Trophoblast cell (in vitro differentiated cells and primary cell): ENCODE results near the gene PDLIM5.

Experiments
- DNase-seq, 2 donors: peaks; one replicate each; pipeline ENCODE4 v3.0.0-alpha.2; 2016
- H2AFZ ChIP-seq: 2 replicates; pipeline ENCODE4 v1.6.1; 2013; ENCODE audit warnings: low read length, moderate library complexity, mild to moderate bottlenecking; ENCODE audit not compliant: insufficient read depth, poor library complexity
- H2AK5ac ChIP-seq: 2 replicates; pipeline ENCODE4 v1.6.1; 2013; ENCODE audit warnings: mild to moderate bottlenecking, low read length
- H2BK120ac ChIP-seq: 2 replicates; pipeline ENCODE4 v1.6.1; 2013; ENCODE audit warnings: low read length, mild to moderate bottlenecking, moderate library complexity; ENCODE audit not compliant: insufficient read depth, poor library complexity
- H2BK12ac ChIP-seq: 2 replicates; pipeline ENCODE4 v1.6.1; 2013; ENCODE audit warnings: mild to moderate bottlenecking, low read length, moderate library complexity
- H2BK5ac ChIP-seq: 2 replicates; pipeline ENCODE4 v1.6.1; 2013; ENCODE audit warnings: low read length, low read depth, moderate library complexity, mild to moderate bottlenecking; ENCODE audit not compliant: poor library complexity
- H3K14ac ChIP-seq: 2 replicates; pipeline ENCODE4 v1.6.1; 2013; ENCODE audit warnings: mild to moderate bottlenecking, low read length
- H3K18ac ChIP-seq: 2 replicates; pipeline ENCODE4 v1.6.1; 2013; ENCODE audit warnings: mild to moderate bottlenecking, low read length
- H3K23ac ChIP-seq: 2 replicates; pipeline ENCODE4 v1.6.1; 2013; ENCODE audit warnings: low read length
- H3K27ac ChIP-seq: 2 replicates; pipeline ENCODE4 v1.5.1; 2013; ENCODE audit warnings: low read depth, mild to moderate bottlenecking, inconsistent platforms, low read length, moderate library complexity
- H3K27me3 ChIP-seq: 2 replicates; pipeline ENCODE4 v1.6.1; 2013; ENCODE audit warnings: inconsistent platforms, mild to moderate bottlenecking, low read length, moderate library complexity; ENCODE audit not compliant: insufficient read depth
- H3K36me3 ChIP-seq, 2 experiments: 1 replicate in 1 of 2; 2 replicates in 1 of 2; pipeline ENCODE4 v1.6.1; 2013; ENCODE audit warnings: low read length in 2 of 2, mild to moderate bottlenecking in 2 of 2, moderate library complexity in 1 of 2; ENCODE audit not compliant: insufficient read depth in 2 of 2, control insufficient read depth in 1 of 2
- H3K4ac ChIP-seq: 2 replicates; pipeline ENCODE4 v1.6.1; 2013; ENCODE audit warnings: low read depth, mild to moderate bottlenecking, low read length, moderate library complexity
- H3K4me1 ChIP-seq, 2 experiments: 1 replicate in 1 of 2; 2 replicates in 1 of 2; pipeline ENCODE4 v1.6.1; 2013; ENCODE audit warnings: low read length in 2 of 2, mild to moderate bottlenecking in 2 of 2, moderate library complexity in 1 of 2; ENCODE audit not compliant: insufficient read depth in 2 of 2, control insufficient read depth in 1 of 2
- H3K4me2 ChIP-seq: 2 replicates; pipeline ENCODE4 v1.6.1; 2013; ENCODE audit warnings: inconsistent platforms, mild to moderate bottlenecking, low read length, moderate library complexity
- H3K4me3 ChIP-seq: 2 replicates; pipeline ENCODE4 v1.5.1; 2013; ENCODE audit warnings: mild to moderate bottlenecking, low read depth, low read length, inconsistent platforms
- H3K79me1 ChIP-seq: one replicate; pipeline ENCODE4 v1.6.1; 2013; ENCODE audit warnings: low read length
- H3K79me2 ChIP-seq: 2 replicates; pipeline ENCODE4 v1.6.1; 2013; ENCODE audit warnings: low read length, mild to moderate bottlenecking; ENCODE audit not compliant: control insufficient read depth, insufficient read depth, poor library complexity
- H3K9ac ChIP-seq: 2 replicates; pipeline ENCODE4 v1.6.1; 2013; ENCODE audit warnings: mild to moderate bottlenecking, low read length
- H3K9me3 ChIP-seq: 2 replicates; pipeline ENCODE4 v1.6.1; 2013; ENCODE audit warnings: low read depth, mild to moderate bottlenecking, control low read depth, inconsistent platforms, low read length; ENCODE audit not compliant: insufficient read depth
- H4K12ac ChIP-seq: 2 replicates; pipeline ENCODE4 v1.6.1; 2013; ENCODE audit warnings: low read depth, mild to moderate bottlenecking, low read length, moderate library complexity
- H4K8ac ChIP-seq: 2 replicates; pipeline ENCODE4 v1.6.1; 2013; ENCODE audit warnings: low read depth, mild to moderate bottlenecking, low read length, moderate library complexity
- H4K91ac ChIP-seq: one replicate; pipeline ENCODE4 v1.6.1; 2013; ENCODE audit warnings: low read depth, mild to moderate bottlenecking, low read length, moderate library complexity
- WGBS: extraction: QIAGEN DNeasy Blood & Tissue Kit; methylation state at CpG from one replicate; pipeline ENCODE4 v1.1.7; 2013; ENCODE audit warnings: missing lambda C conversion rate; ENCODE audit not compliant: insufficient read length, insufficient coverage; ENCODE audit errors: extremely low coverage; 5-methylcytosine and 5-hydroxymethylcytosine counted together

PDLIM5 gene

DNA sequence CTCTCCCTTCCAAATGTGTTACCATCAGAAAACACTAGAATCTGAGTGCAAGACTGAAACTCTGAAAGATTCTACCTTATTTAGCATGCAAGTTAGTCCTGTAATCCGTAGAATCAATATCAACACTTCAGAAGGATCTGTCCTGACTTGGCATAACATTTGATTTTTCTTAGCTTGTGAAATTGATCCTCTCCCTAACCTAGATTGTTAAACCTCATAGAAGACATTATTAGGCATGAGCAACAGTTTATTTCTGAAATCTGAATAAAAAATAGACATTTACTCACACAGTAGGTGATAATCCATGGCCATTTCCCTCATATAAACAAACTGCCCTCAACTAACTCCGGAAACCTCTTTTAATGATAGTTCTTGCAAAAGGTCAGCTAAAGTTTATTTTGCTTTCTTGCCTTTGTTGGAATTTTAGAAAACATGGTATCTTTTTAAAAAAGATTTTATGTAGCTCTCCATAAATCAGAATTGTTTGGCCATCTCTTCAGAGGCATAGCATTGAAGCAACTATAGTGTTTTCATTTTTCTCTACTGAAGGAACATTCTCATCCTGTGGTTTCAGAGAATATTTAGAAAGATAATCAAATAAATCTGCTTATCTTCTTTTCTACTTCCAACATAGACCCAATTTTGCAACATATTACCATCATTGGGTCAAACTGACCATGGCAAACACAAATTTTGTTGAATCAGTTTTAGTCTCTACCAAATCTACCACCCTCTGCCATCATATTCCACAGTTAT, 38.5 kb upstream of the PDLIM5 start:
- H3K27ac ChIP-seq = no peak overlapping the region
- no CpG with 5 or more reads among the region's 2 CpGs for WGBS

DNA sequence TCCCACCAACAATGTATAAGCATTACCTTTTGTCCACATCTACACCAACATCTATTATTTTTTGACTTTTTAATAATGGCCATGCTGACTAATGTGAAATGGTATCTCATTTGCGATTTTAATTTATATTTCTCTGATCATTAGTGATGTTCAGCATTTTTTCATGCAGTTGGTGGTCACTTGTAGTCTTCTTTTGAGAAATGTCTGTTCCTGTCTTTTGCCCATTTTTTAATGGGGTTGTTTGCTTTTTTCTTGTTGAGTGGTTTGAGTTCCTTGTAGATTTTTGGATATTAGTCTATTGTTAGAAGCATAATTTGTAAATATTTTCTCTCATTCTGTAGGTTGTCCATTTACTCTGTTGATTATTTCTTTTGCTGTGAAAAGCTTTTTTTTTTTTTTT, 36.8 kb upstream of the PDLIM5 start:
- no peak overlapping the region for H3K9ac ChIP-seq
- H3K4me1 ChIP-seq = no peaks in the 10 kb centered on the region
- H3K23ac ChIP-seq = no peak overlapping the region
- H2AFZ ChIP-seq = no peak overlapping the region
- H3K18ac ChIP-seq = no peak overlapping the region
- no peak overlapping the region for H3K27ac ChIP-seq
- no peaks in the 10 kb centered on the region for H3K27me3 ChIP-seq
- H4K91ac ChIP-seq = no peak overlapping the region
- no peaks in the 10 kb centered on the region for H3K9me3 ChIP-seq
- H3K4me3 ChIP-seq = no peak overlapping the region
- no peak overlapping the region for H3K4me2 ChIP-seq
- no peak overlapping the region for H2BK120ac ChIP-seq
- no peak overlapping the region for H4K12ac ChIP-seq
- no peak overlapping the region for H3K4ac ChIP-seq
- WGBS = no CpG with 5 or more reads among the region's 1 CpG
- no peak overlapping the region for H3K14ac ChIP-seq
- no peak for DNase-seq
- H3K79me1 ChIP-seq = no peaks in the 10 kb centered on the region
- no peak overlapping the region for H2AK5ac ChIP-seq
- no peak overlapping the region for H4K8ac ChIP-seq
- H2BK12ac ChIP-seq = no peak overlapping the region
- no peaks in the 10 kb centered on the region for H3K79me2 ChIP-seq
- no peak overlapping the region for H2BK5ac ChIP-seq
- no peaks in the 10 kb centered on the region for H3K36me3 ChIP-seq

More for the DNA sequence above, 38.5 kb upstream of the PDLIM5 start:
- no peak for DNase-seq
- no peak overlapping the region for H2AK5ac ChIP-seq
- H3K27me3 ChIP-seq = no peaks in the 10 kb centered on the region
- no peak overlapping the region for H3K14ac ChIP-seq
- no peak overlapping the region for H2BK5ac ChIP-seq
- no peak overlapping the region for H4K8ac ChIP-seq
- H3K18ac ChIP-seq = no peak overlapping the region
- no peak overlapping the region for H2BK12ac ChIP-seq
- no peaks in the 10 kb centered on the region for H3K79me1 ChIP-seq
- H3K9me3 ChIP-seq = no peaks in the 10 kb centered on the region
- no peak overlapping the region for H2AFZ ChIP-seq
- H4K91ac ChIP-seq = no peak overlapping the region
- H3K79me2 ChIP-seq = no peaks in the 10 kb centered on the region
- H4K12ac ChIP-seq = no peak overlapping the region
- H3K36me3 ChIP-seq = no peaks in the 10 kb centered on the region
- peaks cover 0 to 2% of the 10 kb centered on the region in 2 experiments for H3K4me1 ChIP-seq
- H3K4ac ChIP-seq = no peak overlapping the region
- H3K4me2 ChIP-seq = no peak overlapping the region
- no peak overlapping the region for H3K9ac ChIP-seq
- no peak overlapping the region for H3K4me3 ChIP-seq
- H2BK120ac ChIP-seq = no peak overlapping the region
- H3K23ac ChIP-seq = no peak overlapping the region

DNA sequence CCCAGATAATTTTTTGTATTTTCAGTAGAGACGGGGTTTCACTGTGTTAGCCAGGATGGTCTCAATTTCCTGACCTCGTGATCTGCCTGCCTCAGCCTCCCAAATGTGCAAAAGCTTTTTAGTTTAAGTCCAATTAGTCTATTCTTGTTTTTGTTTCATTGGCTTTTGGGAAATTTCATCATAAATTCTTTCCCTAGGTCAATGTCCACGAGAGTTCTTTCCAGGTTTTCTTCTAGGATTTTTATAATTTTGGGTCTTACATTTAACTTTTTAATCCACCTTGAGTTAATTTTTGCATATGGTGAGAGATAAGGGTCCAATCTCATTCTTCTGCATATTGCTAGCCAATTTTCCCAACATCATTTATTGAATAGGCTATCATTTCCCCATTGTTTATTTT, 36.3 kb upstream of the PDLIM5 start:
- no peak overlapping the region for H2BK120ac ChIP-seq
- H3K79me1 ChIP-seq = no peaks in the 10 kb centered on the region
- no peak overlapping the region for H3K14ac ChIP-seq
- H2AFZ ChIP-seq = no peak overlapping the region
- H3K4ac ChIP-seq = no peak overlapping the region
- no peak overlapping the region for H4K12ac ChIP-seq
- H3K27me3 ChIP-seq = no peaks in the 10 kb centered on the region
- H4K8ac ChIP-seq = no peak overlapping the region
- no peak overlapping the region for H3K4me3 ChIP-seq
- H3K23ac ChIP-seq = no peak overlapping the region
- H3K27ac ChIP-seq = no peak overlapping the region
- no peak overlapping the region for H2AK5ac ChIP-seq
- no peak overlapping the region for H3K18ac ChIP-seq
- H4K91ac ChIP-seq = no peak overlapping the region
- H3K36me3 ChIP-seq = no peaks in the 10 kb centered on the region
- WGBS = no CpG with 5 or more reads among the region's 3 CpGs
- DNase-seq = no peak
- H3K4me2 ChIP-seq = no peak overlapping the region
- H3K4me1 ChIP-seq = no peaks in the 10 kb centered on the region
- no peak overlapping the region for H3K9ac ChIP-seq
- H2BK12ac ChIP-seq = no peak overlapping the region
- H3K9me3 ChIP-seq = no peaks in the 10 kb centered on the region
- H2BK5ac ChIP-seq = no peak overlapping the region
- no peaks in the 10 kb centered on the region for H3K79me2 ChIP-seq

DNA sequence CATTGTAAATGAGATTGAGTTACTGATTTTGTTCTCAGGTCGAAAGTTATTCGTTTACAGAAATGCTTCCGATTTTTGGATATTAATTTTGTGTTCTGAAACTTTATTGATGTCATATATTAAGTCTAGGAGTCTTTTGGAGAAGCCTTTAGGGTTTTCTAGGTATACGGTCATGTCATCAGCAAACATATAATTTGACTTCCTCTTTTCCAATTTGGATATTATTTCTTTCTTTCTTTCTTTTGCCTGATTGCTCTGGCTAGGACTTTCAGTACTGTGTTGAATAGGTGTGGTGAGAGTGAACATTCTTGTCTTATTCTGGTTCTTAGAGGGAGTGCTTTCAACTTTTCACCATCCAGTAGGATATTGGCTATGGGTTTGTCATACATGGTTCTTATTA, 35.4 kb upstream of the PDLIM5 start:
- no peaks in the 10 kb centered on the region for H3K4me1 ChIP-seq
- H2AFZ ChIP-seq = no peak overlapping the region
- H2BK5ac ChIP-seq = no peak overlapping the region
- no peak overlapping the region for H4K12ac ChIP-seq
- no peaks in the 10 kb centered on the region for H3K79me2 ChIP-seq
- no peak for DNase-seq
- no peak overlapping the region for H3K4me3 ChIP-seq
- no peak overlapping the region for H2BK12ac ChIP-seq
- H3K18ac ChIP-seq = no peak overlapping the region
- H3K9ac ChIP-seq = no peak overlapping the region
- H2BK120ac ChIP-seq = no peak overlapping the region
- no peak overlapping the region for H3K14ac ChIP-seq
- no peak overlapping the region for H2AK5ac ChIP-seq
- H3K4ac ChIP-seq = no peak overlapping the region
- whole genome bisulfite sequencing = no CpG with 5 or more reads among the region's 4 CpGs
- no peak overlapping the region for H4K8ac ChIP-seq
- H3K36me3 ChIP-seq = no peaks in the 10 kb centered on the region
- no peaks in the 10 kb centered on the region for H3K79me1 ChIP-seq
- H3K27me3 ChIP-seq = no peaks in the 10 kb centered on the region
- no peak overlapping the region for H3K27ac ChIP-seq
- H4K91ac ChIP-seq = no peak overlapping the region
- no peak overlapping the region for H3K4me2 ChIP-seq
- H3K23ac ChIP-seq = no peak overlapping the region
- no peaks in the 10 kb centered on the region for H3K9me3 ChIP-seq
